Left cardiac atrium (tissue), 4 donors: ENCODE data around the gene PDZD7. TPM values are rescaled to one million over a fixed set of nuclear protein-coding genes. Genes with fewer than 3 reads are reported as not detected.

Source experiments
- ATAC-seq, 2 donors: fragments of 200-7000 bp; cut with Tn5 transposase; one replicate each; pipeline ENCODE4 v1.9.1; 2020; ENCODE audit warnings: mild to moderate bottlenecking in 2 of 2, moderate library complexity in 2 of 2
- DNase-seq: peaks from one replicate; pipeline ENCODE4 v3.0.0-alpha.2; 2020
- intact Hi-C, 2 donors: fragments of 100-400 bp; cut with DNase I; formaldehyde crosslinking; loops; one replicate each; pipeline versions ENCODE4 v1.14.1 to v1.15.1; 2022 to 2023
- total RNA-seq, 2 donors: library from RNA; stranded (reverse); fragmentation: NEBNext Ultra II Directional; extraction: Animal tissue kit (Norgen Biotek cat#: 25700); gene quantifications; one replicate each; pipeline ENCODE4 v1.2.1, GENCODE V29; 2021
- donor health status: DM: no; HTN: yes; CAD: no.
- donor health status: DM: no; HTN: yes; CAD: no; lungs with severe emphysema.
- donor health status: DM: yes; HTN: yes; CAD: no.
- donor health status: Dilated cardiomyopathy.

The PDZD7 gene
- total RNA-seq, 2 donors from 2014 or later, result 0.44 to 0.50 TPM

DNA sequence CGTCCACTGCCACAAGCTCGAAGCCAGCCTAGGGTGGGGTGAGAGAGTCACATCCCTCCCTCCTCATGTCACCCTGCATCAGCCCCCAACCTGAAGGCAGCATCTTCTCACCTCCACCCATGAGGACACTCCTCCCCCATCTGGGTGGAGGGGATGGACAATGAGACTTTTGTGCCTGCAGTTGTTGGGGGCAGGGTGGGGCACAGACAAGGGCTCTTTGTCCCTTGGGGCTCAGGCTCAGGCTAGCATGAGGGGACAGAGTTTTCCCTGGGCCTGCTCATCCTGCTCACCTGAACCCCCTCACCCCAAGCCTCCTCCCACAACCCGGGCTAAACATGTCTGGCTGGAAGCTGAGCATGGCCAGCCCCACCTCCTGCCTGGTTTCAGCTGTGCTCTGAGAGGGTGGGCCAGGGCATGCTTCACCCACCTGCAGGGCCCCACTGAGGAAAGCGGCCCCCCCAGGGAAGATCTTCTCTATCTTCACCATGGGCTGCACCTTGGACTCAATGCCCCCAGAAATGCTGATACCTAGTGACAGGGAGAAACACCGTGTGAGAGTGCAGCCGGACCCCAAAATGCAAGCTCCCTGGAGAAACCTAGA, 22.0 kb downstream of the PDZD7 start:
- intact Hi-C loops, result no loop called here
- no peak for ATAC-seq
- DNase-seq, result no peak

DNA sequence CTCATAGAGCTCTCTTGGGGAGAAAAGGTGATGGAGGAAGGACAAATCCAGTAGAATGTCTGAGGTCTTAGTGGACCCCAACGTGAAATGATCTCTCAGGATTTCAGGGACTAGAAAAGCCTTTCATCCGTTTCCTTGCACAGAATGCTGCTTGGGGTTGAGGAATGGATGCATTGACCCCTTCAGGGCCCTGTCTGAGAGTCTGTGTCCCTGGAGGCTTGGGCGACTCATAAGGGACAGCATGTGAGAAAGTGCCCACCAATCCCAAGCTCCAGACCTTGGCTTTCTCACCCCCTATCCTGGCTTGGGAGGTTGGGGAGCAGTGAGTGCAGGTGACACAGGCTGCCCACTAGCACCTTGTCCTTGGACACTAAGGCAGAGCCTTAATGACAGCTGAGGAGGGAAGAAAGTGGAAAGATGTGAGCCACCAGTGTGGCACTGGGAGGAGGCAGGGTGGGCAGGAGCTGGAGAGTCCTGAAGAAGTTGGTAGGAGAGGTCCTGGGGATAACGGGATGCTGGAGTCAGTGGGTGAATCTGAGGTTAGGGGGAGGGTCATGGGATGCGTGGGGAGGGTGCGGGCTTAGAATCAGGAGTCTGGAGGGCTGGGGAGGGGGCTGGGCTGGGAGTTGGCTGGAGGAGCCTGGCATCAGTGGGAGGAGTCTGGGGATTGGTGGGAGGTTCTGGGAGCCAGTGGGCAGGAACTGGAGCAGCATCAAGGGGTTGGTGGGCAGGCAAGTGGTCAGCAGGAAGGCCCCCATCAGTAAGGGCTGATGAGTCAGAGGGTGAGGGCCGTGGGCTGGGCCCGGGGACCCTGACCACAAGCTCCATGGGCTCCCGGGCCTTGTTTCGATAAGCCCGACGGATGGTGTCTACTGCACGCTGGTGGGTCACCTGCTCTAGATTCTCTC, 22.8 kb downstream of the PDZD7 start:
- no peak for ATAC-seq
- intact Hi-C loops, result no loop called here
- no peak for DNase-seq

DNA sequence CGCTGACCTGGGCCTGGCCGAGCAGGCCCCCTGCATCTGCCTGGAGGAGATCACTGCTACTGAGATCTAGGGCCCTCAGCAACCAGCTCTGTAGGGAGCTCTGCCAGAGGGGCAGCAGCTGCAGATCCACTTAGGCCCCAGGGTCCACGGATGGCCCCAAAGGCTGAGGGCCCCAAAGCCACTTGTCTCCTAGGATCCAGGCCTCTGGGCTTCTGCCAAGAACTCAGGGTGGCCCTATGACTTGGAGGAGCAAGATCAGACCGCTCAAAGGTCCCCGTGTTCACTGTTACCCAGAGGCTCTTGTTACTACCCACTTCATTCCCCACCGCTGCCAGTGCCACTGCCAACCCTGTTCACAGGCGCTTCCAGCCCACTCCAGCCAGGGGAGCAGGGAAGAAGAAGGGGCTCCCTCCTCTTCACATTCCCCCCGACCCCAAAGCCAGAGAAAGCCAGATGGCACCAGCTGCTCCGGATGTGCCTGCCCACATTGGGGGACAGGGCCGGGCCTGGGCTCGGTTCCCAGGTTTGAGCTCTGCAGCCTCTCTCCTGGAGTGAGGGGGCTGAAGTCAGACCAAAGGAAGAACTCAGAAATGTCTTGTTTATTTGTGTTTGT, 23.7 kb downstream of the PDZD7 start:
- ATAC-seq, result peak; percentile 34 to 42
- intact Hi-C loops, result no loop called here
- no peak for DNase-seq

DNA sequence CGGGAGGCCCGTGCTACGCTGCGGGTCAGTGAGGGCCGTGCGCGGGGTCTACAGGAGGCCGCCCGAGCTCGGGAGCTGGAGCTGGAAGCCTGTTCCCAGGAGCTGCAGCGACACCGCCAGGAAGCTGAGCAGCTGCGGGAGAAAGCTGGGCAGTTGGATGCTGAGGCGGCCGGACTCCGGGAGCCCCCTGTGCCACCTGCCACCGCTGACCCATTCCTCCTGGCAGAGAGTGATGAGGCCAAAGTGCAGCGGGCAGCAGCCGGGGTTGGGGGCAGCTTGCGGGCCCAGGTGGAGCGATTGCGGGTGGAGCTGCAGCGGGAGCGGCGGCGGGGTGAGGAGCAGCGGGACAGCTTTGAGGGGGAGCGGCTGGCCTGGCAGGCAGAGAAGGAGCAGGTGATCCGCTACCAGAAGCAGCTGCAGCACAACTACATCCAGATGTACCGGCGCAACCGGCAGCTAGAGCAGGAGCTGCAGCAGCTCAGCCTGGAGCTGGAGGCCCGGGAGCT, 24.3 kb downstream of the PDZD7 start:
- intact Hi-C loops, result no loop called here
- ATAC-seq (no peak), DNase-seq (no peak)

DNA sequence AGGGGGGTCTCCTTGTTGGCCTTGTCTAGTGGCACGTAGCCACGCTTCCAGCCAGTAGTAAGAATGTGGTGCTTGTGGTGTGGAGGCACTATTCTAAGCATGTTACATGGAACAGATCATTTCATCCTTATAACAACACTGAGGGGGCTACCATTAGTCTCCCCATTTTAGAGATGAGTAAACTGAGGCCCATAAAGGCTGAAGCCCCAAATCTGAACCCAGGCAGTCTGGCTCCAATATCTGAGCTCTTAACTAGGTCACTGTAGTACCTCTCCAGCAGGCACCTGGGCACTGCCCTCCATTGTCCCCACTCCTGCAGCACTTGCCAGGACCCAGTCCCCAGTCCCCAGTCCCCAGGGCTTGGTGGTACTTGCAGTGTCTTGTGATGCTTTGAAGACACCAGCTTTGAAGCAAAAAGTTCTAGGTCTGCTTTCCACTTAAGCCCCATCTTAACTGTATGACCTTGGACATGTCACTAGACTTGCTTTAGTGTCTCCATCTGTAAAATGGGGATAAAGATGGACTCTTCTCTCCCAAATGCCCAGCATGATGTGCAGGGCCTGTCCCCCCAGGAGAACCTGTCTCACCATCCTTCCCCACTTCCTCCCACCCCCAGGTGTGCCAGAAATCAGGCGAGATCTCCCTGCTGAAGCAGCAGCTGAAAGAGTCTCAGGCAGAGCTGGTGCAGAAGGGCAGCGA, 24.9 kb downstream of the PDZD7 start:
- DNase-seq (no peak), ATAC-seq (no peak)
- intact Hi-C loops, result no loop called here

DNA sequence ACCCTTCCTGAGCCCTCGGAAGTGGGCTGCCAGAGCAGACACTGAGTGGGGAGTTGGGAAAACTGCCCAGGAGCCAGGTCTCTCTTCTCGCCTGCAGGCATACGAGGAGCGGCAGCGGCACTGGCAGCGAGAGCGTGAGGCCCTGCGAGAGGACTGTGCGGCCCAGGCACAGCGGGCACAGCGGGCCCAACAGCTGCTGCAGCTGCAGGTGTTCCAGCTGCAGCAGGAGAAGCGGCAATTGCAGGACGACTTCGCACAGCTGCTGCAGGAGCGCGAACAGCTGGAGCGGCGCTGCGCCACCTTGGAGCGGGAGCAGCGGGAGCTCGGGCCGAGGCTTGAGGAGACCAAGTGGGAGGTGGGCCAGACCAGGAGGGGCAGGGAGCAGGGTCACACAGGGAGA, 25.6 kb downstream of the PDZD7 start:
- ATAC-seq (no peak), DNase-seq (no peak)
- intact Hi-C loops, result no loop called here

DNA sequence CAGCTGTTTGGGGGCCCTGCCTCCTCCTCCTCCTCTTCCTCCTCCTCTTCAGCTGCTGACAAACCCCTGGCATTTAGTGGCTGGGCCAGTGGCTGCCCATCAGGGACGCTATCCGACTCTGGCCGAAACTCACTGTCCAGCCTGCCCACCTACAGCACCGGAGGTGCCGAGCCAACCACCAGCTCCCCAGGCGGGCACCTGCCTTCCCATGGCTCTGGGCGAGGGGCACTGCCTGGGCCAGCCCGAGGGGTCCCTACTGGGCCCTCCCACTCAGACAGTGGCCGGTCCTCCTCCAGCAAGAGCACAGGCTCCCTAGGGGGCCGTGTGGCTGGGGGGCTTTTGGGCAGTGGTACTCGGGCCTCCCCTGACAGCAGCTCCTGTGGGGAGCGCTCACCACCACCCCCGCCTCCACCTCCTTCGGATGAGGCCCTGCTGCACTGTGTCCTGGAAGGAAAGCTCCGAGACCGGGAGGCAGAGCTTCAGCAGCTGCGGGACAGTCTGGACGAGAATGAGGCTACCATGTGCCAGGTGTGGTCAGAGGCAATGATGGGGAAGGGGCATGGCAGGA, 27.2 kb downstream of the PDZD7 start:
- DNase-seq, result peak; percentile 14
- intact Hi-C loops, result no loop called here

DNA sequence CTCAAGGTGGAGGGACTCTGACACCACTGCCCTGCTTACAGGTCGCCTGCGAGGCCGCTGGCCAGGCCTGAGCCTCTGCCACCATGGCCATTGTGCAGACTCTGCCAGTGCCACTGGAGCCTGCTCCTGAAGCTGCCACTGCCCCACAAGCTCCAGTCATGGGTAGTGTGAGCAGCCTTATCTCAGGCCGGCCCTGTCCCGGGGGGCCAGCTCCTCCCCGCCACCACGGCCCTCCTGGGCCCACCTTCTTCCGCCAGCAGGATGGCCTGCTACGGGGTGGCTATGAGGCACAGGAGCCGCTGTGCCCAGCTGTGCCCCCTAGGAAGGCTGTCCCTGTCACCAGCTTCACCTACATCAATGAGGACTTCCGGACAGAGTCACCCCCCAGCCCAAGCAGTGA, 28.5 kb downstream of the PDZD7 start:
- intact Hi-C loops, result no loop called here
- no peak for DNase-seq
- no peak for ATAC-seq

More for the DNA sequence above, 27.2 kb downstream of the PDZD7 start:
- ATAC-seq, result no peak

DNA sequence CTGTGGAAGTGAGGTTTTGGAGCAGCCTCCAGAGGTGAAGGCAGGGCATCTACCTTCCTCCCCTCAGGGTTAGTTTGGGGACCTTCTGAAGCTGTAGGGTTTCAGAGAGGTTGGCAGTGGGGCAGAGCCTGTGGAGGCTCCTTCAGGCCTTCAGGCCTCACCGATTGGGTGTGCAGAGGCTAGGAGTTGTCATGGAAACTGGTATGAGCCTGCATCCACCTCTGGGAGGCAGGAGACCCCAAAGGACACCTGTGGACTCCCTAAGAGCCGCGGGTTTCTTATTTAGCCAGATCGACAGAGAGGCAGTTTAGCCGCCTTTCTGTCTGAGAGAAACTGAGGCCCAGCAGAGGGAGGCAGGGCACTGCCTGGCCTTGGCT, 29.3 kb downstream of the PDZD7 start:
- DNase-seq, result no peak

DNA sequence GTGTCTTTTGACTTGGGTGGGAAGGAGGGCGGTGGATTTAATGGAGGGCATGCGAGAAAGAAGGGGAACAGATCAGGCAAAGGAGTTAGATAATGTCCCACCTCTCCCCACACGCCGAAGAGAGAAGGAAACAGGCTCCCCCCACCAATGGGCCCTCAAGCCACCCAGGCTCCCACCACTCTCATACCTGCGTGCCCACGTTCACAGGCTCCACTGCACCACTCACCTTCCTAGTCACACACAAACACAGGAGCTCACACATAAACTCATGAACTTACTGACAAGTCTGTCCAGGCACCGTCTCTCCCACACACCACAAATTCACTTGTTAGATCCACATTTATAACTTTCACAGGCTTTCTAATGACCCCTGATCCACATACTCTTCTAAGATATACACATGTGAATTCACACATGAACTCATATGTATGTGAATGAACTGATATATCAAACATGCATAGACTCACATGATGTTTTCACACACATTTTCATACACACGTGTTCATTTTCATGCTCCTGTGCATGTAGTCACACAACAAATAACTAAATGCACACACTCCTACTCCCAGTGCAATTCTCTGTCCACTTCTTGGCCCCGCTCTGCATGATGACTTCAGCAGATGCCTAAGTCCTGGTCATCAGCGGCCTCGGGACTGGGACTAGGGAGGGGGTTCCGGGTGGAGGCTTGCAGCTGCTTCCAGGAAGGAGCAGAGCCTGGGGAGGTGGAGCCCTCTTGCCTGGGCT, 29.8 kb downstream of the PDZD7 start:
- DNase-seq (peak; percentile 92), ATAC-seq (peak; percentile 17 to 35)
- intact Hi-C loops, result no loop called here

More for the DNA sequence above, 29.3 kb downstream of the PDZD7 start:
- no peak for ATAC-seq
- intact Hi-C loops, result no loop called here

DNA sequence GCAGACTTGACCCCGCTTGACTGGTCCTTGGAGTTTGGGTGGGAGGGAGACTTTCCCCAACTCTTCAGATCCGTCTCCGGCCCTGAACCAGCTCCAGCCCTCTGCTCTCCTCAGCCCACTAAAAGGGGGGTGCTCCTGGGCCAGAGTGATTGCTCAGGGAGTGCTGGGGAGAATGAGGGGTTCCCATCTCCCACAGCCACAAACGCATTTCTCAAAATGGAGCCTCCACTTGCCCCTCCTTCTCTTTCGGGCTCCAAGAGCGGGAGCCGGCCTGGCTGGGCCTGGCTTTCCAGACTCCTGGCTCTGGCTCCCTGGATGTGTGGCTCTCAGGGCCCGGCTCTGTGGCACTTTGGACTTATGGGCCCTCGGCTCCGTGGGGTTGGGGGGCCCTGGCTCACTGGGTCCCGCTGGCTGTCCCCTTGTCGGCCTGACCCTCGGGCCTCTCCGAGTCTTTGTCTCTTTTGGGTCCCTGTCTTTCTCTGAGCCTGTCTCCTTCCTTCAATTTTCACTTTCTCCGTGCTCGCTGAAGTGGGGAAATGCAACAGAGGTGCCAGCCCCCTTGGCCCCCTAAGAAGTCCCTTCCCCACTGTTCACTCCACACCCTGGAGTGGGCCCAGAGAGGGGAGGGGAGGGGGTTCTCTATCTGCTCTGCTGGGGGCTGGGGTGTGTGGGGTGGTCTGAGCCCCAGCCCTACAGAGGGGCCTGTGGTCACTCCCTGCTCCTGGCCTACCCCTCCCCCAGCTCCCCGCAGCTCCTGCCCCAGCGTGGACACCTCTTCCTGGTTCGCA, 30.6 kb downstream of the PDZD7 start:
- intact Hi-C loops, result no loop called here
- DNase-seq, result peak; percentile 50

DNA sequence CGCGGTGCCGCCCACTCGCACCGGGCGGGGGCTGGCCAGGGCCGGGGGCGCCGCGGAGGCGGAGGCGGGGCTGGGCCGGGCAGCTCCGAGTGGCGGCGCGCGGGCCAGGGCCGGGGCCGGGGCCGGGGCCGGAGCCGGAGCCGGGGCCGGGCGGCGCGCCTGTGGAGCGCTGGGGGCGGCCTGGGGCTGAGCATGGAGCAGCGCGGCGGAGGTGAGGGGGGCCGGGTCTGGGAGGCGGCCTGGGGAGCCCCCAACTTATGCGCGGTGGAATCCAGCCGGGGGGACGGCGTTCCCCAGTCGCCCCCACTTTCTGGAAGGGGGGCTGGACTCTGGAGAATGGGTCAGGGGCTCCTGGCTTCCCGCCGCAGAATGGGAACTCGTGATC, 31.2 kb downstream of the PDZD7 start, which contains the start of gene LZTS2:
LZTS2 (plus strand) TSS at position 67 of the 385 bp plus-strand sequence. CDS start 2,731 bp downstream, outside the sequence.
- no peak for DNase-seq
- ATAC-seq, result no peak
- intact Hi-C loops, result no loop called here

More for the DNA sequence above, 30.6 kb downstream of the PDZD7 start:
- ATAC-seq, result no peak

DNA sequence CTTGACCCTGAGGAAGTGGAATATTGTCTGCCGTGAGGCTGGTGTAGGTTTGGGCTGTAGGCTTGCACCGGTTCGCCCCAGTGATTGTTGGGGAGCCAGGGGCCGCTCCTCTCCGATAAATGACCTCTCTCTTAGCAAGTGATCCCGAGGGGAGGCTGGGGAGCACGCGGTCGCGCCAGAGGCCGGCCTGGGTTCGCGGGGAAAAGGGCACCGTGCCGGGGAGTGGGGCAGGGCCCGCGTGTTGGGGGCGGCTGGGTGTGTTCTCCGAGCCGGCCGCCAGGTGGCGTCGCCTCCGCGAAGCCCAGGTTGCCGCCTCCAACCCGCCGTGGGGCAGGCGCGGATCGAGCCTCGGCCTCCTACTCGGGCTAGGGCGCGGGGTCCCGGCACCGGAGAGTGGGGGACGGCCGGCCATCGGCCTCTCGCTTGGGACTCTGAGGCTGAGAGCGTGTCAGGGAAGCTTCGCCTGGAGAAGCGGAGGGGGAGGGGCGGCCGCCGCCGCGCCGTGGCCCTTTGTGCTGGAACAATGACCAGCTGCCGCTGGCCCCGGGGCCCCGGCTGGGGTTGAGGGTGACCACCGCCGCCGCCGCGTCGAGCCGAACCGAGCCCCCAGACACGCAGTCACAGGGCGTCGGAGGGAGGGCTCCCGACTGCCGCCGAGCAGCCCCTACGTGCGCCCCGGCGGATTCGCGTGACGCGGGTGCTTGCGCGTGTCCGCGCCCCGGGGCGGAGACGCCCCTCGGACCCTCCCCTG, 31.8 kb downstream of the PDZD7 start:
- intact Hi-C loops, result no loop called here
- peak; percentile 87 for DNase-seq
- ATAC-seq, result peak; percentile 76 to 78

DNA sequence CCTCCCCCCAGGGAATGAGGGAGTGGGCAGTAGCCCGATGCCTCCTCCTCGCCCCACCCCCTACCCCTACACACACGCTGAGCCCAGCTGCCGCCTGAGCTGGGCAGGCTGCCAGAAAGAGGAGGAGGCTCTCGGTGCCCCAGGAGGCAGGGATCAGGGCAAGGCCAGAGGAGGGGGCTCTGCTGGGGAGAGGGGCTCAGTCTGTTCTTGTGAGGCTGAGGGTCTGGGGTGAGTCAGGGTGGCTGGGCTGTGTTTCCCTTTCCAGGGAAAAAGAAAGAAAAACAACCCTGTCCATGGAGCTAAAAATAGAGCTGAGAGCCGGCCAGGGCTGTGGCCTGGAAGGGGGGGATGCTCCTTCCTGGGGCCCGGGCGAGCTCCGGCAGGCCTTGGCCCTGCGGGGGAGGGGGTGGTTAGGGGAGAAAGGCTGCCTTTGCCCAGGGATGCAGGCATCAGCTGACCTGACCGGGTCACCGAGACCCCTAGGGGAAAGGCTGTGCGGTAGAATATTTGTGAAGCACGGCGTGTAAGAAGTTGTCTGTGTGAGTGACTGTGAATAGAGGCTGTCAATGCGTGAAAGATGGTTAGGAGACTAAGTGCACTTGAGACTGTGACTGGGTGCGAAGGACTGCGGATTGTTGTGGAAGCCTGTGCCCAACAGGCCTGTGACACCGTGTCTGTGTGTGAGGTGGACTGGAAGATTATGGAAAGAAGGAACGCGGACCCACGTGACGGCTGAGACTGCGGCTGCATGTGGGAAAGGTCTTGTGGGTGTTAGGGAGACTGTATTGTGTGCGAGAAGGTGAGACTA, 32.5 kb downstream of the PDZD7 start:
- ATAC-seq, result peak; percentile 54 to 57
- peak; percentile 86 for DNase-seq
- intact Hi-C loops, result no loop called here

DNA sequence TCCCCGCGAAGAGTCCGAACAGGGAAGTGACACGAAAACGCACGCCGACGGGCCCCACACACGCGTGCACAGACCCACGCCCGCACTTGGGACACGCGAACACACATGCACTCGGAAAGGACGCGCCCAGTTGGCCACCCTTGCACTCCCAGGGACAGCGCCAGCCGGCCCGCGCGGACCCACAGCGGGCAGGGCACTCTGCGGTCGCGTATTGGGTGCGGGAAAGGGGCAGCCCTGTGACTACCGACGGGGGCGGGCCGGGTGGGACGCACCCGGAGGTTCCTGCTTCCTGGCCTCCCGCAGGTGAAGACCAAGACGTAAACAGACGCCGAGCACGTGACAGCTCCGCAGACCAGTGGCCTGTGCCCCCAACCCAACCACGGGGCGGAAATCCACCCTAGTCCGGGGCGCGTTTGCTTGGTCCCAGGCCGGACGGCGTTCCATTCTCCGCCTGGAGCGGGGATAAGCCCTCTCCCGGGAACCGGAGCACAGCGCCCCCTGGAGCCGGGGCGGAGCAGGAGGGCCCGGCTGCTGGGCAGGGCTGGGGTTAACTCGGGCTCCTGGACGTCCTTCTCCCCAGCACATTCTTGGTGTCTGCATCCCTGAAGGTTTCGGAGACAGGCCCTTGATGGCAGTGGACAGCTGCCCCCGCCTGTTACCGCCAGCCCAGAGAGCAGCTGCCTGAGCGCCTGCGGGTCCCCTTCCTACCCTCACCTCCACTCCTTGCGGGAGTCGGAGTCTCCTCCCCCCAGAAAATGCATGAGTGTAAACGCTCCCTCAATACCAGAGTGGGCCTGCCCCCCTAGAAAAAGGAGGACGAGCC, 33.4 kb downstream of the PDZD7 start:
- intact Hi-C loops, result loop anchor here in 1 of 2 donors (1.0 kb wide), 1 partner anchor 16 kb away; no protein-coding TSS in a partner anchor
- peak; percentile 32 to 55 for ATAC-seq
- peak; percentile 71 for DNase-seq
